Transverse colon (tissue), 4 donors: ENCODE data around the gene FBLN7.

ENCODE experiments used
- CTCF ChIP-seq, 5 experiments: fragments of 200-600 bp in 3 of 5; fragments of 450-650 bp in 2 of 5; sonication (generic) in 3 of 5; IDR thresholded peaks; 1 replicate in 2 of 5; 2 replicates in 3 of 5; pipeline ENCODE4 v1.5.1; 2016 to 2017; ENCODE audit warnings: antibody characterized with exemption in 5 of 5, inconsistent platforms in 3 of 5, mild to moderate bottlenecking in 2 of 5, moderate library complexity in 1 of 5
- EP300 ChIP-seq: sonication (generic); formaldehyde crosslinking; IDR thresholded peaks from one replicate; pipeline ENCODE4 v1.6.1; 2017; ENCODE audit warnings: antibody characterized with exemption, low read depth
- POLR2A ChIP-seq: fragments of 450-650 bp; IDR thresholded peaks from one replicate; pipeline ENCODE4 v1.6.1; 2016; ENCODE audit warnings: antibody characterized with exemption, mild to moderate bottlenecking, moderate library complexity
- POLR2AphosphoS5 ChIP-seq, 3 donors: sonication (generic); formaldehyde crosslinking; IDR thresholded peaks; one replicate each; pipeline ENCODE4 v1.6.1; 2016; ENCODE audit warnings: antibody characterized with exemption in 3 of 3

GRCh38 chr2:112110966-112111365 is 27.2 kb upstream of the FBLN7 start:
- TF ChIP-seq POLR2AphosphoS5 (IDR thresholded peaks at IDR 0.05) (no peak), CTCF (IDR thresholded peaks at IDR 0.05) (no peak), POLR2A (no peak), EP300 (no peak)
